OCI-M1 (cell line): ENCODE results near the gene ARCN1.

ENCODE experiments used
- DNase-seq: peaks from one replicate; lab custom pipeline; 2025; lab: John Stamatoyannopoulos, UW

Gene ARCN1

DNA sequence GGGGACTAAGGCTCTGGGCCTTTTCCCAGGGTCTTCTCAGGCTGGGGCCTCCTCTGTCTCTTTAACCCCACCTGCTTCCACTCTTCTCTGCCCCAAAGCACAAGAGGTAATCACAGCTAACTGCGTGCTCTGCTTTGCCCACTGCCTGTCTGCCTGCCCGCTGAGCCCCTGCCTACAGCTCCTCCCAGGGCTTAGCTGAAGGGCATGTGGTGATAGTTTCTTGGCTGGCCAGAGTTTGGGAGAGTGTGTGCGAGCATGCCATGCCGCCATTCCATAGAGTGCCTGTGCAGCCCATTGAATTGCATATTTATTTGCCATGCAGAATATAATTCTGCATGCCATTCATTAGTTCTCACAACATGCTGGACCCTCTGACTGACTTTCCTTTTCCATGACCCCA, 67.7 kb downstream of the ARCN1 start:
- no peak for DNase-seq

GRCh38 chr11:118640332-118641154, 68.3 kb downstream of the ARCN1 start:
- DNase-seq: no peak

- DNase-seq: no peak
Measured at GRCh38 chr11:118641397-118642019, 69.3 kb downstream of the ARCN1 start.

DNA sequence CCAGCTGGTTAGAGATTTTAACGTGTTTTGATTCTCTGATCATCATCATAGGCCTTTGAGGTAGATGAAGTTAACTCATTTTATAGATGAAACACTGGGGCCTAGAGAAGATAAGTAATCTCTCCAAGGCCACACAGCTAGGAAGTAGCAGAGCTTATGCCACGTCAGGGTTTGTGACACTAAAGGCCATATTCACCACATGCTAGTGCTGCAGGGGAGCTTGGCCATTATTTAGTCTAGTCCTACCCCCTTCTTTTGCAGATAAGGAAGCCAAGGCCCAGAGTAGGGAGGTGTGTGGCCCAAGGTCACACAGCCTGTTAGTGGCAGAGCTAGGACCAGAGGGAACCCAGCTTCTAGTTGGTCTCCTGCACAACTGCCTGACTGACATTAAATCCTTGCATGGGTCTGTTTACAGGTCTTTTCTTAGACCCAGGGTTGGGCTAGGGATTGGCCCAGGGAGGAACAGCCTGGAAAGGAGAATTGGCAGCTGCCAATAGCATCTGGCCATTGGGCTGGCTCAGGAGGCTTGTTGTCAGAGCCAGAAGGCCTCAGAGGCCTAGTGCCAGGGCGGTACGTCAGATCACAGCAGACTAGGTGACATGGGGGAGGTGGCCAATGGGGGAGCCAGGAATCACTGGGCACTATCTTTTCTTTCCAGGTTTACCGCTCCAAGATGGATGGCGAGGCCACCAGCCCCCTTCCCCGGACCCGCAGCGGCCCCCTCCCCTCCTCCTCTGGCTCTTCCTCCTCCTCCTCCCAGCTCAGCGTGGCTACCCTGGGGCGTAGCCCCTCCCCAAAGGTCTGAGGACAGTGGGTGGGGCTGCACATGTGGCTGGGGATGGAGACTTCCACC, 71.2 kb downstream of the ARCN1 start:
- DNase-seq: no peak

GRCh38 chr11:118643995-118644345, 71.8 kb downstream of the ARCN1 start:
- DNase-seq: no peak

DNA sequence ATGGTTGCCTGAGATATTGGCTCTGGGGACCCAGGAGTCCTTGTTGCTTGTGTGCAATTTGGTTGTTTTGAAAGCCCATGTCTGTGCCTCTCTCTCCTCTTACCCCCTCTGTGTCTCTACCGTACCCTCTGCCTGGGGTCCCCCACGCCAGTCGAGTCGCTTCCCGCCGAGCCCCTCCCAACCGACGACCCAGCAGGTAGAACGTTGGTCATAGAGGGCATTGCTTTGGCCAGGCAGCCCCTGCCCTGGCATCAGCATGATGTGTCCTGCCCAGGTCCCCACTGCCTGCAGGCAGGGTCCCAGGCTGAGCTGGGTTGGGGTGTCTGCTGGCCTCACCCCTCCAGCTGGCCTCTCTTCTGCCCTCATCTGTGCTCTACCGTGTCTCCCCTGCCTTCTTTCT, 72.3 kb downstream of the ARCN1 start:
- DNase-seq: no peak

DNA sequence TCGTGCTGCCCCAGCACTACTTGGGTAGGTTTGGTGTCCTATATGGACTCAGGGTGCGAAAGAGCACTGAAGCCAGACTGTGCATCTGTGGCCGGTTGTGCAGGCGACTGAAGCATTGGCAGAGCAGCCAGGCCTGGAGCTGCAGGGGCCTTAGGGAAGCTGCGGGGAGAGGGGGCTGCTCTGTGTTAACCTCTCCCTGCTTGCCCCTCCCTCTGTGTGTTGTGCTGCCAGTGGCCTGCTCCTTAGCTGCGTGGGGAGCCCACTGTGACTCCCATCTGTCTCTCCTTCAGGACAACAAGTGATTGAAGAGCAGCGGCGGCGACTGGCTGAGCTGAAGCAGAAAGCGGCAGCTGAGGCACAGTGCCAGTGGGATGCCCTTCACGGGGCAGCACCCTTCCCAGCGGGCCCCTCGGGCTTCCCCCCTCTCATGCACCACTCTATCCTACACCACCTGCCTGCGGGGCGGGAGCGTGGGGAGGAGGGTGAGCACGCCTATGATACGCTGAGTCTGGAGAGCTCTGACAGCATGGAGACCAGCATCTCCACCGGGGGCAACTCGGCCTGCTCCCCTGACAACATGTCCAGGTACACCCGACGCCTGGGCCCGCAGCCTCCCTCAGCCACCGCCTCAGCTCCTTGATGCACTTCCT, 73.0 kb downstream of the ARCN1 start:
- DNase-seq: no peak

- no peak for DNase-seq
Measured at GRCh38 chr11:118646393-118646792, 74.2 kb downstream of the ARCN1 start.

DNA sequence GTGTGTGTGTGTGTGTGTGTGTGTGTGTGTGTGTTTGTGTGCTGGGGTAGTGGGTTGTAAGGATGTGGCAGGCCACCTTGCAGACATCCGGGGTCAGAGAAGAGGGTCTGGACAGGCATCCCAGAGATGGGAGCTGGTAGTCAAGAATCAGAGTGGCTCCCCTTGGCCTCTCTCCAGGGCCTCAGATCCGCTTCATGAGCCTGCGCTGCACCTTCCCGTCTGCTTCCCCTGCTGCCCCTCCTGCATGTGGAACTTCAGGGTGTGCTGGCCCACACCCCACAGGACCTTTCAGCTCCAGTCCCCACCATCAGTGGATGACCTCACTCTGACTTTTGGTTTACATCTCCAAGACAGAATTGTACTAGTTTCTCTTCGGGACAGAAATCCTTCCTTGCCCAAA, 76.1 kb downstream of the ARCN1 start:
- DNase-seq: no peak

DNA sequence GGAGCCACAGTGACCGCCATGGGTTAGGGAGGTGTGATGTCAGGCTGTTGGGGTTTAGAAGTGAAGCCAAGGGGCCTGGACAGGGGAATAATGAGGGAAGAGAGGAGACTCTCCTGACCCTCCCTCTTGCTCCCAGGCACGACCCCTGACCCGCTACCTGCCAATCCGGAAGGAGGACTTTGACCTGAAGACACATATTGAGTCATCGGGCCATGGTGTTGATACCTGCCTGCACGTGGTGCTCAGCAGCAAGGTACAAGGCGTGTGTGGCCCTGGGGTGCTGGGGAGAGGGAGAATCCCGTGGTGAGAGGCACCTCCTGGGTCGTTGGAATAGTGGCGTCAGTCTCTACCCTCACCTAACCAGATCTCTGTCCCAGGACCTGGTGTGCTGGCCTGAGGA, 77.7 kb downstream of the ARCN1 start:
- no peak for DNase-seq

GRCh38 chr11:118650366-118650765, 78.2 kb downstream of the ARCN1 start:
- DNase-seq: no peak

DNA sequence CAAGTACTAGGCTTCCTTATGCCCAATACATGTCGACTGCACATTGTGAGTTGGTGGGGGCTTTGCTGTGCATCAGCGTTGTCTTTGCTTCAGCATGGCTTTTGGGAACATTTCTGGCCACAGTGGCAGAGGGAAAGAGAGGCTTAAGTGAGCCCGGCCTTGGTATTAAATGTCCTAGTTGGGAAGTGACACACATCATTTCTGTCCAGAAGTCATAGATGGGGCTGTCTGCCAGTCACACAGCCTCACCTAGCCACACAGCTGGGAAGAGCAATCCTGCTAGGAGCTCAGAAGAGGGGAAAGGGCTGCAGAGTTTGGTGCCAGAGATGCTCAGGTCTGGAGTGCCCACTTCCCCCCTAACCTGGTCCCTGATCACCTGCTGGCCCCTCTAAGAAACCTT, 79.6 kb downstream of the ARCN1 start:
- no peak for DNase-seq
